CD14-positive monocyte (primary cell): ENCODE data around the gene COL5A2. TPM values are rescaled to one million over a fixed set of nuclear protein-coding genes. Genes with fewer than 3 reads are reported as not detected.

Experiments
- DNase-seq, 3 donors: peaks; one replicate each; pipeline ENCODE4 v3.0.0-alpha.2; 2011 to 2022
- H2AFZ ChIP-seq: 2 replicates; pipeline ENCODE4 v1.6.0; 2012; ENCODE audit warnings: mild to moderate bottlenecking, low read depth, low read length, inconsistent platforms; ENCODE audit not compliant: insufficient read depth, poor library complexity, severe bottlenecking
- H3K27ac ChIP-seq, 2 donors: 1 replicate in 1 of 2; 2 replicates in 1 of 2; pipeline ENCODE4 v1.5.1; 2012 to 2013; ENCODE audit warnings: low read length in 2 of 2, control low read depth in 1 of 2, inconsistent platforms in 1 of 2, low read depth in 1 of 2, mild to moderate bottlenecking in 1 of 2
- H3K27me3 ChIP-seq, 2 donors: one replicate each; pipeline versions ENCODE4 v1.6.0 to v1.6.1; 2011 to 2013; ENCODE audit warnings: low read length in 2 of 2; ENCODE audit not compliant: control insufficient read depth in 2 of 2, insufficient read depth in 2 of 2
- H3K36me3 ChIP-seq, 2 donors: replicated peaks in 1 of 2; 1 replicate in 1 of 2; 2 replicates in 1 of 2; pipeline versions ENCODE4 v1.5.1 to v1.6.1; 2012 to 2013; ENCODE audit warnings: low read length in 2 of 2, control low read depth in 1 of 2, inconsistent platforms in 1 of 2, mild to moderate bottlenecking in 1 of 2; ENCODE audit not compliant: insufficient read depth in 2 of 2, control insufficient read depth in 1 of 2
- H3K4me1 ChIP-seq, 2 donors: 1 replicate in 1 of 2; 2 replicates in 1 of 2; pipeline versions ENCODE4 v1.5.1 to v1.6.1; 2012 to 2013; ENCODE audit warnings: low read length in 2 of 2, control low read depth in 1 of 2, inconsistent platforms in 1 of 2, mild to moderate bottlenecking in 1 of 2, moderate library complexity in 1 of 2; ENCODE audit not compliant: insufficient read depth in 2 of 2, control insufficient read depth in 1 of 2
- H3K4me2 ChIP-seq: replicated peaks from 2 replicates; pipeline ENCODE3; 2012; ENCODE audit warnings: low read length, moderate library complexity, mild to moderate bottlenecking; ENCODE audit not compliant: poor library complexity, severe bottlenecking; ENCODE audit errors: extremely low read depth
- H3K4me3 ChIP-seq, 3 experiments: fragments of 200-600 bp in 1 of 3; sonication (generic) in 1 of 3; replicated peaks in 1 of 3; 1 replicate in 2 of 3; 2 replicates in 1 of 3; pipeline ENCODE4 v1.5.1; 2011 to 2013; ENCODE audit warnings: low read length in 3 of 3, mild to moderate bottlenecking in 3 of 3, control low read depth in 2 of 3, low read depth in 2 of 3, inconsistent platforms in 1 of 3, moderate library complexity in 1 of 3
- H3K79me2 ChIP-seq: 2 replicates; pipeline ENCODE4 v1.6.0; 2012; ENCODE audit warnings: mild to moderate bottlenecking, control low read depth, inconsistent platforms, low read length, moderate library complexity; ENCODE audit not compliant: insufficient read depth
- H3K9ac ChIP-seq: 2 replicates; pipeline ENCODE4 v1.6.0; 2017; ENCODE audit warnings: low read length, mild to moderate bottlenecking; ENCODE audit not compliant: insufficient read depth, poor library complexity, severe bottlenecking
- H3K9me3 ChIP-seq, 2 donors: replicated peaks in 1 of 2; 1 replicate in 1 of 2; 2 replicates in 1 of 2; pipeline versions ENCODE4 v1.5.1 to v1.6.1; 2012 to 2013; ENCODE audit warnings: low read length in 2 of 2, control low read depth in 1 of 2; ENCODE audit not compliant: control insufficient read depth in 1 of 2, insufficient read depth in 1 of 2
- H4K20me1 ChIP-seq: 2 replicates; pipeline ENCODE4 v1.6.0; 2012; ENCODE audit warnings: mild to moderate bottlenecking, low read length, control low read depth, moderate library complexity; ENCODE audit not compliant: insufficient read depth
- H3K27ac Mint-ChIP-seq, 7 donors: one replicate each; pipeline ENCODE4 v1.8.0; 2020; ENCODE audit warnings: mild to moderate bottlenecking in 7 of 7, mixed read lengths in 7 of 7, moderate library complexity in 6 of 7, inconsistent platforms in 2 of 7
- H3K27me3 Mint-ChIP-seq, 3 donors: one replicate each; pipeline ENCODE4 v1.8.0; 2021 to 2022; ENCODE audit warnings: low read depth in 3 of 3, mild to moderate bottlenecking in 3 of 3, mixed read lengths in 3 of 3, moderate library complexity in 3 of 3, inconsistent platforms in 1 of 3
- H3K36me3 Mint-ChIP-seq, 2 donors: one replicate each; pipeline ENCODE4 v1.8.0; 2020; ENCODE audit warnings: mixed read lengths in 2 of 2, inconsistent platforms in 1 of 2, mild to moderate bottlenecking in 1 of 2
- H3K4me1 Mint-ChIP-seq: one replicate; pipeline ENCODE4 v1.8.0; 2020; ENCODE audit warnings: mild to moderate bottlenecking, mixed read lengths
- H3K4me3 Mint-ChIP-seq, 2 donors: one replicate each; pipeline ENCODE4 v1.8.0; 2020; ENCODE audit warnings: mild to moderate bottlenecking in 2 of 2, mixed read lengths in 2 of 2, moderate library complexity in 1 of 2
- H3K9me3 Mint-ChIP-seq, 7 donors: one replicate each; pipeline ENCODE4 v1.8.0; 2020 to 2022; ENCODE audit warnings: mixed read lengths in 7 of 7, mild to moderate bottlenecking in 6 of 7, moderate library complexity in 6 of 7, inconsistent platforms in 2 of 7
- WGBS: methylation state at CpG from one replicate; pipeline ENCODE4 v1.1.5; 2013; ENCODE audit warnings: missing lambda C conversion rate; ENCODE audit not compliant: insufficient coverage; 5-methylcytosine and 5-hydroxymethylcytosine counted together
- intact Hi-C, 2 donors: fragments of 100-400 bp; cut with micrococcal nuclease; formaldehyde crosslinking; loops; one replicate each; pipeline versions ENCODE4 v1.15.0 to v1.15.1; 2023
- polyA plus RNA-seq, 3 donors: library from polyadenylated mRNA; depleted of rRNA in 1 of 3; unstranded in 2 of 3; stranded (reverse) in 1 of 3; fragments of 300-500 nt in 2 of 3; fragments of >200 nt in 1 of 3; fragmentation: Illumina TruSeq in 2 of 3; gene quantifications; 1 replicate in 2 of 3; 2 replicates in 1 of 3; pipeline ENCODE4 v1.2.3, GENCODE V29; 2012 to 2021
- TF ChIP-seq, protein P1 (sequence below): fragments of 200-600 bp; IDR thresholded peaks from one replicate; pipeline ENCODE4 v1.8.0; 2022; ENCODE audit warnings: antibody characterized with exemption, mild to moderate bottlenecking

The COL5A2 gene
- polyA plus RNA-seq, 3 donors, result 0.13 TPM; not detected in 2

GRCh38 chr2:189153619-189154018 lies 25.9 kb downstream of the COL5A2 start:
- no peaks in the 10 kb centered on the region for H3K4me1 ChIP-seq
- TF ChIP-seq, protein P1, sequence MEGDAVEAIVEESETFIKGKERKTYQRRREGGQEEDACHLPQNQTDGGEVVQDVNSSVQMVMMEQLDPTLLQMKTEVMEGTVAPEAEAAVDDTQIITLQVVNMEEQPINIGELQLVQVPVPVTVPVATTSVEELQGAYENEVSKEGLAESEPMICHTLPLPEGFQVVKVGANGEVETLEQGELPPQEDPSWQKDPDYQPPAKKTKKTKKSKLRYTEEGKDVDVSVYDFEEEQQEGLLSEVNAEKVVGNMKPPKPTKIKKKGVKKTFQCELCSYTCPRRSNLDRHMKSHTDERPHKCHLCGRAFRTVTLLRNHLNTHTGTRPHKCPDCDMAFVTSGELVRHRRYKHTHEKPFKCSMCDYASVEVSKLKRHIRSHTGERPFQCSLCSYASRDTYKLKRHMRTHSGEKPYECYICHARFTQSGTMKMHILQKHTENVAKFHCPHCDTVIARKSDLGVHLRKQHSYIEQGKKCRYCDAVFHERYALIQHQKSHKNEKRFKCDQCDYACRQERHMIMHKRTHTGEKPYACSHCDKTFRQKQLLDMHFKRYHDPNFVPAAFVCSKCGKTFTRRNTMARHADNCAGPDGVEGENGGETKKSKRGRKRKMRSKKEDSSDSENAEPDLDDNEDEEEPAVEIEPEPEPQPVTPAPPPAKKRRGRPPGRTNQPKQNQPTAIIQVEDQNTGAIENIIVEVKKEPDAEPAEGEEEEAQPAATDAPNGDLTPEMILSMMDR, result no peak
- intact Hi-C loops, result no loop called here
- H2AFZ ChIP-seq, result no peak overlapping the region
- no peaks in the 10 kb centered on the region for H3K9me3 ChIP-seq
- Mint-ChIP-seq H3K4me3 (no peak overlapping the region), H3K27ac (no peak overlapping the region), H3K4me1 (no peaks in the 10 kb centered on the region), H3K27me3 (peaks cover 0 to 4% (median 0%) of the 10 kb centered on the region in 3 donors), H3K9me3 (no peaks in the 10 kb centered on the region), H3K36me3 (no peaks in the 10 kb centered on the region)
- no peaks in the 10 kb centered on the region for H3K27me3 ChIP-seq
- DNase-seq, result no peak
- no peaks in the 10 kb centered on the region for H3K36me3 ChIP-seq
- H3K4me3 ChIP-seq, result no peak overlapping the region
- H3K9ac ChIP-seq, result no peak overlapping the region
- H3K27ac ChIP-seq, result no peak overlapping the region
- no peaks in the 10 kb centered on the region for H3K79me2 ChIP-seq
- no peaks in the 10 kb centered on the region for H4K20me1 ChIP-seq
- H3K4me2 ChIP-seq, result no peak overlapping the region
- WGBS, result 100% methylated on average over 2 of the region's 2 CpGs

GRCh38 chr2:189152483-189152882 lies 27.1 kb downstream of the COL5A2 start:
- Histone ChIP-seq H3K27ac (no peak overlapping the region), H3K4me1 (no peaks in the 10 kb centered on the region), H3K4me3 (no peak overlapping the region), H3K36me3 (no peaks in the 10 kb centered on the region), H3K27me3 (no peaks in the 10 kb centered on the region), H3K4me2 (no peak overlapping the region), H3K9me3 (no peaks in the 10 kb centered on the region), H2AFZ (no peak overlapping the region), H3K9ac (no peak overlapping the region), H3K79me2 (no peaks in the 10 kb centered on the region), H4K20me1 (no peaks in the 10 kb centered on the region)
- Mint-ChIP-seq H3K4me3 (no peak overlapping the region), H3K27me3 (peaks cover 0 to 4% (median 1%) of the 10 kb centered on the region in 3 donors), H3K9me3 (no peaks in the 10 kb centered on the region), H3K4me1 (no peaks in the 10 kb centered on the region), H3K36me3 (no peaks in the 10 kb centered on the region), H3K27ac (no peak overlapping the region)
- intact Hi-C loops, result no loop called here
- no peak for DNase-seq
- TF ChIP-seq, protein P1, result no peak
- WGBS, result 94% methylated on average over 2 of the region's 3 CpGs
